ENCODE data around the gene FADS2. TPM values are rescaled to one million over a fixed set of nuclear protein-coding genes. Genes with fewer than 3 reads are reported as not detected.

FADS2 gene
- total RNA-seq, 4 donors from 2014 or later: 2.7 to 28.8 (median 3.9) TPM

DNA sequence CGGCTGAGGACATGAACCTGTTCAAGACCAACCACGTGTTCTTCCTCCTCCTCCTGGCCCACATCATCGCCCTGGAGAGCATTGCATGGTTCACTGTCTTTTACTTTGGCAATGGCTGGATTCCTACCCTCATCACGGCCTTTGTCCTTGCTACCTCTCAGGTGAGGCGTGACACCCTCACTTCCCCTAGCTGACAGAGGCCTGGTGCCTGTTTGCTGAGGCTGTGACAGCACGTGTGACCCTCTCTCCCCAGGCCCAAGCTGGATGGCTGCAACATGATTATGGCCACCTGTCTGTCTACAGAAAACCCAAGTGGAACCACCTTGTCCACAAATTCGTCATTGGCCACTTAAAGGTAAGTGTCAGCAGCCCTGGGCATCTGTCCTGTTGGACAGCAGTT, 12.3 kb downstream of the FADS2 start:
- no peaks in the 10 kb centered on the region for H3K36me3 ChIP-seq
- no peak overlapping the region for H3K4me3 ChIP-seq
- TF ChIP-seq POLR2AphosphoS5 (IDR thresholded peaks at IDR 0.05) (no peak), POLR2A (IDR thresholded peaks at IDR 0.05) (no peak), EP300 (IDR thresholded peaks at IDR 0.05; ENCODE audit: low read depth) (no peak)
- TF ChIP-seq, protein P1, sequence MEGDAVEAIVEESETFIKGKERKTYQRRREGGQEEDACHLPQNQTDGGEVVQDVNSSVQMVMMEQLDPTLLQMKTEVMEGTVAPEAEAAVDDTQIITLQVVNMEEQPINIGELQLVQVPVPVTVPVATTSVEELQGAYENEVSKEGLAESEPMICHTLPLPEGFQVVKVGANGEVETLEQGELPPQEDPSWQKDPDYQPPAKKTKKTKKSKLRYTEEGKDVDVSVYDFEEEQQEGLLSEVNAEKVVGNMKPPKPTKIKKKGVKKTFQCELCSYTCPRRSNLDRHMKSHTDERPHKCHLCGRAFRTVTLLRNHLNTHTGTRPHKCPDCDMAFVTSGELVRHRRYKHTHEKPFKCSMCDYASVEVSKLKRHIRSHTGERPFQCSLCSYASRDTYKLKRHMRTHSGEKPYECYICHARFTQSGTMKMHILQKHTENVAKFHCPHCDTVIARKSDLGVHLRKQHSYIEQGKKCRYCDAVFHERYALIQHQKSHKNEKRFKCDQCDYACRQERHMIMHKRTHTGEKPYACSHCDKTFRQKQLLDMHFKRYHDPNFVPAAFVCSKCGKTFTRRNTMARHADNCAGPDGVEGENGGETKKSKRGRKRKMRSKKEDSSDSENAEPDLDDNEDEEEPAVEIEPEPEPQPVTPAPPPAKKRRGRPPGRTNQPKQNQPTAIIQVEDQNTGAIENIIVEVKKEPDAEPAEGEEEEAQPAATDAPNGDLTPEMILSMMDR (IDR thresholded peaks at IDR 0.05): no peak
- in situ Hi-C loops (cut with MboI; ENCODE audit: low pct_ligation_motif_present in 1 of 4, low pct_unique_long_range_greater_than_20kb in 1 of 4, low sequenced_read_pairs in 3 of 4) (no loop called here), intact Hi-C loops (cut with DNase I; ENCODE audit: low total_unique reads) (no loop called here)
- H3K9me3 ChIP-seq: no peaks in the 10 kb centered on the region
- no peak overlapping the region for H3K27ac ChIP-seq
- no peak for DNase-seq
- H3K27me3 ChIP-seq: no peaks in the 10 kb centered on the region
- peaks cover 0 to under 1% (median 0%) of the 10 kb centered on the region in 4 donors for H3K4me1 ChIP-seq
- 91% methylated on average over 7 of the region's 7 CpGs; no CpG with 5 or more reads in 1 of the 2 donors for WGBS, 2 donors (ENCODE audit: low coverage in 1 of 2)

DNA sequence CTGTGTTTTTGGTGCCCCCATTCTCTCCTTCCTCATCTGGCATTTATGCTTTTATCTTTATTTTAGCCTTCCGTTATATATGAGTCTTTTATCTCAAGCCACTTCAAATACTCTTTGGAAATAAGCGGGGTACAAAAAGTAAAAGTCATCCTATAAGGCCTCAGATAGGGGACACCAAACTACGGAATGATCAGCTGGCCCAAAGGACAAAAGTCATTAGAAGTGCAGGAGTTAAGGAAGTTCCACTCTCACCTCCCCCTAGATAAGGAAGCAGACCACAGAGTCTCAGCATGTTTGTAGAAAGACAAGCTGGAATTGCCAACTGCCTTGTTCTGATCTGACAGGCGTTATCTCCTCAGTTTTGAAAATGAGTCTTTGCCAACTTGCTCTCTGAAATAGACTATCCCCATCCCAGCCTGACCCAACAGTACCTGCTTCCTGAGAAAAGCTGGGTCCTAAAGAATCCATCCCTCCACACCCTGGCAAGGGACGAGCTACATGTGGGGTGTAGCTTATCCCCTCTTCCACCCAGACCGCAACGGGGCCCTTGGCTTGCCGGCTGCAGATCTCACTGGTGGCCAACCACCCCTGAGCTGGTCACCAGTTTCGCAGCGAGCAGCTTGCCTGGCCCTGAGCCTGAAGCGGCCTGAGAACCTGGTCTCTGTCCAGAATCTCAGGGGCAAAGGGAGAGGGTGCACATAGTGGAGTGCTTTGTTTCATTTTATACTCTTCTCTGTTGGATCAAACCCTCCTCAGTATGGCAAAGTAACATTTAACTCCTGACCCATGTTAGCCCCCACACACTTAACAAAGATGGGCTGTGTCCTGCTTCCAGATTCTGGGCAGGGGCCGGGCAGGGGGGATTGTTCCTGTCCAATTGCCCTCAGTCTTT, 13.8 kb downstream of the FADS2 start:
- Histone ChIP-seq H3K27me3 (no peaks in the 10 kb centered on the region), H3K4me3 (no peak overlapping the region), H3K36me3 (no peaks in the 10 kb centered on the region), H3K27ac (no peak overlapping the region), H3K9me3 (no peaks in the 10 kb centered on the region), H3K4me1 (no peaks in the 10 kb centered on the region)
- DNase-seq: no peak
- TF ChIP-seq POLR2A (IDR thresholded peaks at IDR 0.05) (no peak), EP300 (IDR thresholded peaks at IDR 0.05; ENCODE audit: low read depth) (no peak), POLR2AphosphoS5 (IDR thresholded peaks at IDR 0.05) (no peak)
- TF ChIP-seq, protein P1 (IDR thresholded peaks at IDR 0.05): no peak
- intact Hi-C loops (cut with DNase I; ENCODE audit: low total_unique reads): no loop called here
- 90 to 91% methylated on average over 2 to 12 of the region's 12 CpGs for WGBS, 2 donors (ENCODE audit: low coverage in 1 of 2)
- in situ Hi-C loops (cut with MboI; ENCODE audit: low pct_ligation_motif_present in 1 of 4, low pct_unique_long_range_greater_than_20kb in 1 of 4, low sequenced_read_pairs in 3 of 4): no loop called here

DNA sequence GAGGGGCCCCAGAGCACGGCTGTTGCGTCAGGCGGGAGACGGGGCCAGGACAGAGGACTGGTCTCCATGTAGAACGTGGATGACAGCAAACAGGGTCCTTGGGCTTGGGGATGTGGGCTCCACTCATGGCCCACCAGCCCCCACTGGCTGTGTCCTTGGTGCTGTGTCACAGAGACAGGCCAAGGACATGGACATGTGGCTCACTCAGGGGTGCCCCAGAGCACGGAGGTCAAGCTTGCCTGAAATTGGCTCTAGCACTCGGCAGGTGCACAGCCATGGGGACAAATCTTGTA, 14.4 kb downstream of the FADS2 start:
- WGBS, 2 donors (ENCODE audit: low coverage in 1 of 2): 97% methylated on average over 7 of the region's 7 CpGs; no CpG with 5 or more reads in 1 of the 2 donors

DNA sequence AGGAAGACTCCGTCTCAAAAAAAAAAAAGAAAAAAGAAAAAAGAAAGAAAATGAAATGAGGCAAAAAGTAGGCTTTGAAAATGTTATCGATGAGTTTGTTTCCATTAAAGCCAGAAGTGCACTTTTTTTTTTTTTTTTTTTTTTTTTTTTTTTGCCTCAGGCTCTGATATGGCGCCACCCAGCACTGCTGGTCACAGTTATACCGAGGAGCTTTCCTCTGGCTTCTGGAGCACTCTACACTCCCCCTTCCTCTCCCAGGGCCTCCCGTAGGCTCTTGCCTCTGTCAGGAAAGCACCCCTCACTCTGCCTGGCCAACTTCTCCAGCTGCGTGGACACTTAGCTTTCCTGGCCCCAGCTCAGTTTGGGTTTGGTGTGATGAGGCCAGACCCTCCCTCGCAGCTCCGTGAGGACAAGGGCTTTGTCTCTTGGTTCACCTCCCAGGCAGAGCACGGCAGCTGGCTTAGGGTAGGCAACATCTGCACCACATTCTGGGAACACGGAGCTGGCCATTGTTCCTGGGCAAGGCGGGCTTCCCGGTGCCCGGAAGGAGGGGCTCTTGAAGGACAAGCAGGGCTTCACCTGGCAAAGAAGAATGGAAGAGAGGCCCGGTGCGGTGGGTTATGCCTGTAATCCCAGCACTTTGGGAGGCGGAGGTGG, 16.9 kb downstream of the FADS2 start:
- no peak for DNase-seq
- no peaks in the 10 kb centered on the region for H3K36me3 ChIP-seq
- no peaks in the 10 kb centered on the region for H3K4me1 ChIP-seq
- no peaks in the 10 kb centered on the region for H3K9me3 ChIP-seq
- H3K27me3 ChIP-seq: no peaks in the 10 kb centered on the region
- WGBS, 2 donors (ENCODE audit: low coverage in 1 of 2): 68 to 83% methylated on average over 4 to 16 of the region's 16 CpGs
- no peak for TF ChIP-seq POLR2AphosphoS5 (IDR thresholded peaks at IDR 0.05)
- TF ChIP-seq, protein P1 (IDR thresholded peaks at IDR 0.05): no peak
- in situ Hi-C loops (cut with MboI; ENCODE audit: low pct_ligation_motif_present in 1 of 4, low pct_unique_long_range_greater_than_20kb in 1 of 4, low sequenced_read_pairs in 3 of 4): no loop called here
- no peak overlapping the region for H3K4me3 ChIP-seq
- intact Hi-C loops (cut with DNase I; ENCODE audit: low total_unique reads): no loop called here
- H3K27ac ChIP-seq: no peak overlapping the region

More for the DNA sequence above, 14.4 kb downstream of the FADS2 start:
- intact Hi-C loops (cut with DNase I; ENCODE audit: low total_unique reads) (no loop called here), in situ Hi-C loops (cut with MboI; ENCODE audit: low pct_ligation_motif_present in 1 of 4, low pct_unique_long_range_greater_than_20kb in 1 of 4, low sequenced_read_pairs in 3 of 4) (no loop called here)
- Histone ChIP-seq H3K4me3 (no peak overlapping the region), H3K9me3 (no peaks in the 10 kb centered on the region), H3K27me3 (no peaks in the 10 kb centered on the region), H3K27ac (no peak overlapping the region), H3K36me3 (no peaks in the 10 kb centered on the region), H3K4me1 (no peaks in the 10 kb centered on the region)
- TF ChIP-seq EP300 (IDR thresholded peaks at IDR 0.05; ENCODE audit: low read depth): no peak
- TF ChIP-seq POLR2AphosphoS5 (IDR thresholded peaks at IDR 0.05): no peak
- TF ChIP-seq, protein P1 (IDR thresholded peaks at IDR 0.05): no peak
- TF ChIP-seq POLR2A (IDR thresholded peaks at IDR 0.05): no peak
- no peak for DNase-seq

Measured in transverse colon (tissue), 4 donors.